Measurements from ENCODE around the gene KRT84.
"Not testable (repeated sequence)": the region's sequence is repeated elsewhere in the genome, so short reads cannot be mapped to it uniquely, and the experiment has no call there.

- TF ChIP-seq ZNF274 (IDR thresholded peaks at IDR 0.05; ENCODE audit: low read depth, low read length); YY1 (IDR thresholded peaks at IDR 0.05; ENCODE audit: insufficient read depth, insufficient read length); SUZ12 (IDR thresholded peaks at IDR 0.05; ENCODE audit: extremely low read depth, insufficient read depth, insufficient read length): not testable (repeated sequence)
Measured at GRCh38 chr12:52345041-52345440, 40.4 kb downstream of the KRT84 start.
